GM12865 (cell line): ENCODE data around the gene PARN.

ENCODE experiments used
- DNase-seq: peaks from one replicate; pipeline ENCODE4 v3.0.0; 2010; ENCODE audit warnings: low read depth
- H3K4me3 ChIP-seq: 2 replicates; pipeline ENCODE4 v1.5.1; 2011; ENCODE audit warnings: mild to moderate bottlenecking, low read depth, low read length, control low read depth
- TF ChIP-seq, protein P1 (sequence below): IDR thresholded peaks from 2 replicates; pipeline ENCODE4 v1.5.1; 2011; ENCODE audit warnings: low read length, control low read depth, low read depth, inconsistent platforms; ENCODE audit not compliant: insufficient read depth; ENCODE audit errors: missing control alignments

The PARN gene

DNA sequence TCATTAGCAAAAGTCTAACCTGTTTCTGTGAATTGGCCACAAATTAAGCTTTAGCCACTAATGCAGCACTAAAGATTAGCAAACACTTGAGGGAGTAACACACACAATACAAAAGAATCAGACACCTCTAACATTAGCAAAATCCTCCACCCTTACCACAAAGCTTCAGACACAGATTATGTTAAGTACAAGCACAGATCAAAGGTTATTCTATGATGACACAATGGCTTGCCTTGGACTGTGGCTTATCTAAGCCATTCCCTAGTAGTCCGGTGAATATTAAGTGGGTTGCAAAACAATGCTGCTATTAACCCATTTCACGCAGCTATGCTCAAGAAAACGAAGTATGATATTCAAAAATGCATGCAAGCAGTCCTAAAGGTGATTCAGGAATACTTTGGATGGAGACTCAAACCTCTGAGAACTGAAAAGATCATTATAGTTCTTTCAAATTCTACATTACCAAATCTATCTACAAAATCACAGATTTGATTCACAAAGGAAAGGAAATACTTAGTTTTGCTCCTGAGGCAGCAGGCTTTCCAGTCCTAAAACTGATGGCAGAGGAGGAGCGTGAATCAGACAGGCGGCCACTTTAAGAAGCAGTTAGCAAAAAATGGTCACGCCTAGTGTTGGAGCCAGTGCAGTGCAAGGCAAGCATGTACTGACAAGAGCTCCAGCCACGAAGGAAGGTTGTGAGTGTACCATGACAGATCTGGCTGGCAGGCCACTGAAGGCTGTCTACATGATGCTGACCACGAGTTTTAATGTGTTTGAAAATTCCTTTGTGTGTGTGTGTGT lies 67.2 kb downstream of the PARN start:
- DNase-seq: no peak
- no peak overlapping the region for H3K4me3 ChIP-seq
- TF ChIP-seq, protein P1, sequence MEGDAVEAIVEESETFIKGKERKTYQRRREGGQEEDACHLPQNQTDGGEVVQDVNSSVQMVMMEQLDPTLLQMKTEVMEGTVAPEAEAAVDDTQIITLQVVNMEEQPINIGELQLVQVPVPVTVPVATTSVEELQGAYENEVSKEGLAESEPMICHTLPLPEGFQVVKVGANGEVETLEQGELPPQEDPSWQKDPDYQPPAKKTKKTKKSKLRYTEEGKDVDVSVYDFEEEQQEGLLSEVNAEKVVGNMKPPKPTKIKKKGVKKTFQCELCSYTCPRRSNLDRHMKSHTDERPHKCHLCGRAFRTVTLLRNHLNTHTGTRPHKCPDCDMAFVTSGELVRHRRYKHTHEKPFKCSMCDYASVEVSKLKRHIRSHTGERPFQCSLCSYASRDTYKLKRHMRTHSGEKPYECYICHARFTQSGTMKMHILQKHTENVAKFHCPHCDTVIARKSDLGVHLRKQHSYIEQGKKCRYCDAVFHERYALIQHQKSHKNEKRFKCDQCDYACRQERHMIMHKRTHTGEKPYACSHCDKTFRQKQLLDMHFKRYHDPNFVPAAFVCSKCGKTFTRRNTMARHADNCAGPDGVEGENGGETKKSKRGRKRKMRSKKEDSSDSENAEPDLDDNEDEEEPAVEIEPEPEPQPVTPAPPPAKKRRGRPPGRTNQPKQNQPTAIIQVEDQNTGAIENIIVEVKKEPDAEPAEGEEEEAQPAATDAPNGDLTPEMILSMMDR: no peak

DNA sequence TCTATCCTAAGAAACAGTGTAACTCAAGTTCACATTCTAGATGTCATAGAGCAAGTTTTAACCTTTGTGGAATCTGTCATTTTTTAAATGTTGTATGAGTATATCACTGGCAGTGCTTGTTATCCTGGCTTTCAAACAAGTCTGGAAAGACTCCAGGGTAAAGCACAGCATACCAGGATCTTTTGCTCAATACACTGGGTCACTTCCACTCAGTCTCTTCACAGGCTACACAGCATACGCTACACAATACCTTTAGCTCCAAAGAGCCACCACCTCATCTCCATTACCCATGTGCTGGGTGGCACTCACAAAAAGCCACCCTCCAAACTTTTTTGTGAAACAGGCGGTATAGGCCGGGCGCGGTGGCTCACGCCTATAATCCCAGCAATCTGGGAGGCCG lies 69.5 kb downstream of the PARN start:
- TF ChIP-seq, protein P1: no peak
- no peak overlapping the region for H3K4me3 ChIP-seq
- no peak for DNase-seq

DNA sequence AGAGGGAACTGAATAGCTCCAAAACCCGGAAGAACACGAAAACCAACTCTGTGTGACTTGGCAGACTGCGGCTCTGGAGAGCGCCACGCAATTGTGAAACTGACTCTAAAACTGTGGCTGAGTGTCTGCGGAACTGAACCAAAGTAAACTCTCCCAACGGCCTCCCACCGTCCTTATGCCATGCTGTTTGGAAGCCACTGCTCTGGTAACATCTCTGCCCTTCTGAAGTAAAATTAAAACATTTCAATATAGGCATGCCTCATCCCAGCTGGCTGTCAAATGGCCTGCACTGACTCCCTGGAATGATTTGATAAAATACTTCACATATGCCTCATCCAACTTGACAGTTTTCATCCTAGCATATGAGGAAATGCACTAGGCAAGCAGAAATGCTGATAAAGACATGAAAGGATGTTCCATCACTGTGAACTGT lies 70.2 kb downstream of the PARN start:
- DNase-seq: no peak
- H3K4me3 ChIP-seq: no peak overlapping the region
- TF ChIP-seq, protein P1: no peak

GRCh38 chr16:14553447-14553846 lies 76.6 kb downstream of the PARN start:
- DNase-seq: no peak

GRCh38 chr16:14549789-14550153 lies 80.3 kb downstream of the PARN start:
- no peak for DNase-seq
- TF ChIP-seq, protein P1: no peak
- no peak overlapping the region for H3K4me3 ChIP-seq

More at GRCh38 chr16:14553447-14553846, 76.6 kb downstream of the PARN start:
- TF ChIP-seq, protein P1: no peak
- no peak overlapping the region for H3K4me3 ChIP-seq

DNA sequence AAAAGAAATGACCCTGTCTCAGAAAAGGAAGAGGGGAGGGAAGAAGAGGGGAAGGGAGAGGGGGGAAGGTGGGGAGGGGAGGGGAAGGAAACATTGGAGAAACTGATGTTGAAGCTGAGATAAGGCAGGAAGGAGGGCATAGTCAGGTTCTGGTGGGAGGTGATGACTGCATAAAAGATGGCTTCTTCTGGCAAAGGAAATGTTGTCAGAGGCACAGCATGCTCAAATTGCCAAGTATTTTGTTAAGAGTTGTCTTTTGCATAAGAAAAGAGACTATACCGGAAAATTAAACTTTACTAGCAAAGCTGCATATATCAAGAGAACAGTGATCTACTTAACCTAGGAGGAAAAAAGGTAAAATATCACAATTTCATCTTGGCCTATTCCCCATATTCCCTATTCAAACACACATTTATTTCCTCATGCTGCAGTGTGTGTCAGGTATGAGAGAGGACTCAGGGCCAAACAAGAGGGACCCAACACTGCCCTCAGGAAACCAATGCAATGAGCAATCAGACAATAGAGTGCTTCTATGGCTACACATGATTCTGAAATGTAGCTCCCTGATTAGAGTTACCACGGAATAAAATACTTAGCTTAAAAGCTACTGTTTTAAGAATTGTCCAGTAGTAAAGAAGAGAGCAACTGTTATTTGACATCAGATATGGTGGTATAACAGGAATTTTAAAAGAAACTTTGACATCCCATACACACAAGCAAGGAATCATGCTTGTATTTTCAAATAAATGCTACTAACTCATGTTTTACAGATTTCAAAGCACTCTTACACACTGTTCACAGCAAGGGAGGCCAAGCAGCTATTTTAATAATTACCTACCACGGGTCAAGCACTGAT lies 80.9 kb downstream of the PARN start:
- TF ChIP-seq, protein P1: no peak
- no peak for DNase-seq

More for the DNA sequence above, 80.9 kb downstream of the PARN start:
- no peak overlapping the region for H3K4me3 ChIP-seq
